Uterus (tissue), 2 donors: ENCODE results near the gene RAI1.

Source experiments
- CTCF ChIP-seq, 4 experiments: fragments of 200-600 bp in 2 of 4; fragments of 450-650 bp in 2 of 4; sonication (generic) in 2 of 4; IDR thresholded peaks; one replicate each; pipeline ENCODE4 v1.5.1; 2016 to 2019; ENCODE audit warnings: antibody characterized with exemption in 4 of 4, mild to moderate bottlenecking in 2 of 4, moderate library complexity in 1 of 4
- POLR2A ChIP-seq, 2 donors: fragments of 450-650 bp; IDR thresholded peaks; one replicate each; pipeline ENCODE4 v1.6.1; 2016; ENCODE audit warnings: antibody characterized with exemption in 2 of 2, mild to moderate bottlenecking in 1 of 2, moderate library complexity in 1 of 2

DNA sequence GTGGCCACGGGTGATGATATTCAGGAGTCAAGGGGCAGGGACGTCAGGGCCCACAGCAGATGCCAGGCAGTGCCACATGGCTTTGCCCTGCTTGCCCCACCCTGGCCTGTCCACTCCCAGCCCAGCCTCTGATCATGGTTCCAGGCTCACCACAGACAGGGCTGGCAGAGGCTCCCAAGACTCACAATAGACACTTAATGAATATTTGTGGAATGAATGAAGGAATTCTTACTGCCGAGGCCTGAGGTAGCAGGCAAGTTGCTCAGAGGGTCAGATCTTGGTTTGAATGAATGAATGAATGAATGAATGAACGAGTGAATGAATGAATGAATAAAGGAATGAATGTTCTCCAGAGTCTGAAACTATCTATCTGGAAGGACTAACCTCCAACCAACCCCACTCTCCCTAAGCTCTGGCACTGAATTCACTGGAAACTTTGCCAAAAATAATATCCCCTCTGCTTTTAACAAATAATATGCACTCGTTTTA is 60.9 kb downstream of the RAI1 start:
- no peak for TF ChIP-seq CTCF (IDR thresholded peaks at IDR 0.05)
- no peak for TF ChIP-seq POLR2A (IDR thresholded peaks at IDR 0.05)
